PC-9 (cell line): Measurements from ENCODE around the gene NOPCHAP1.

ENCODE experiments used
- EZH2 ChIP-seq: fragments of 200-600 bp; sonication (generic); IDR thresholded peaks from 2 replicates; pipeline ENCODE4 v1.8.0; 2017; ENCODE audit warnings: antibody characterized with exemption, low read depth
- TF ChIP-seq, protein P1 (sequence below): fragments of 200-600 bp; sonication (generic); conservative IDR thresholded peaks from 2 replicates; pipeline ENCODE4 v1.6.1; 2017; ENCODE audit warnings: mixed run types, antibody characterized with exemption, mild to moderate bottlenecking, moderate library complexity

DNA sequence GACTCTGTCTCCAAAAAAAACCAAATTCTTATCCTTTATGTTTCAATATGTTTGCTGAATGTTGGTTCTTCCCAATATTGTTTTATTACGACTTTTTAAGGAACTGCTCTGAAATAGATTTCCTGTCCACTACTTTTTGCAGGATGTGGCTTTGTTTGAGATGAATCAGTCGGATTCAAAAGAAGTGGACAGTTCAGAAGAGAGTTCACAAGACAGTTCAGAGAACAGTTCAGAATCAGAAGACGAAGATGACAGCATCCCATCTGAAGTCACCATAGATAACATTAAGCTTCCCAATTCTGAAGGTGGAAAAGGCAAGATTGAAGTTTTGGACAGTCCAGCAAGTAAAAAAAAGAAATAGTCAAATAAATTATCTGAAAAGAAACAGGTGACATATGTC, 8.2 kb downstream of the NOPCHAP1 start:
- no peak for TF ChIP-seq EZH2
- TF ChIP-seq, protein P1, sequence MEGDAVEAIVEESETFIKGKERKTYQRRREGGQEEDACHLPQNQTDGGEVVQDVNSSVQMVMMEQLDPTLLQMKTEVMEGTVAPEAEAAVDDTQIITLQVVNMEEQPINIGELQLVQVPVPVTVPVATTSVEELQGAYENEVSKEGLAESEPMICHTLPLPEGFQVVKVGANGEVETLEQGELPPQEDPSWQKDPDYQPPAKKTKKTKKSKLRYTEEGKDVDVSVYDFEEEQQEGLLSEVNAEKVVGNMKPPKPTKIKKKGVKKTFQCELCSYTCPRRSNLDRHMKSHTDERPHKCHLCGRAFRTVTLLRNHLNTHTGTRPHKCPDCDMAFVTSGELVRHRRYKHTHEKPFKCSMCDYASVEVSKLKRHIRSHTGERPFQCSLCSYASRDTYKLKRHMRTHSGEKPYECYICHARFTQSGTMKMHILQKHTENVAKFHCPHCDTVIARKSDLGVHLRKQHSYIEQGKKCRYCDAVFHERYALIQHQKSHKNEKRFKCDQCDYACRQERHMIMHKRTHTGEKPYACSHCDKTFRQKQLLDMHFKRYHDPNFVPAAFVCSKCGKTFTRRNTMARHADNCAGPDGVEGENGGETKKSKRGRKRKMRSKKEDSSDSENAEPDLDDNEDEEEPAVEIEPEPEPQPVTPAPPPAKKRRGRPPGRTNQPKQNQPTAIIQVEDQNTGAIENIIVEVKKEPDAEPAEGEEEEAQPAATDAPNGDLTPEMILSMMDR, result no peak
